HEK293 (cell line): ENCODE measurements around the gene DEDD.

Experiments
- CTCF ChIA-PET: fragments of 350-600 bp; formaldehyde crosslinking; extraction: SDS; loops from one replicate; lab custom pipeline; 2021; ENCODE audit warnings: antibody characterized with exemption; lab: Yijun Ruan, JAX
- POLR2A ChIA-PET: fragments of 300-600 bp; formaldehyde crosslinking; extraction: SDS; loops from one replicate; lab custom pipeline; 2020; ENCODE audit warnings: antibody characterized with exemption, inconsistent platforms; lab: Yijun Ruan, JAX
- H3K27ac ChIP-seq: fragments of 200-500 bp; sonication (Bioruptor generic); 2 replicates; pipeline ENCODE4 v1.5.1; 2014; ENCODE audit warnings: low read depth, low read length, control low read depth, inconsistent platforms; ENCODE audit errors: extremely low read depth
- H3K36me3 ChIP-seq, 2 experiments: fragments of 200-500 bp in 1 of 2; sonication (Bioruptor generic) in 1 of 2; 1 replicate in 1 of 2; 2 replicates in 1 of 2; pipeline ENCODE4 v1.5.1; 2014 to 2017; ENCODE audit warnings: inconsistent platforms in 2 of 2, low read length in 2 of 2; ENCODE audit not compliant: control insufficient read depth in 2 of 2, insufficient read depth in 1 of 2
- H3K4me1 ChIP-seq: fragments of 200-500 bp; sonication (Bioruptor generic); 2 replicates; pipeline ENCODE4 v1.5.1; 2014; ENCODE audit warnings: mild to moderate bottlenecking, low read length, inconsistent platforms; ENCODE audit not compliant: control insufficient read depth, insufficient read depth
- H3K4me3 ChIP-seq: 2 replicates; pipeline ENCODE4 v1.5.1; 2011; ENCODE audit warnings: low read depth, mild to moderate bottlenecking, control low read depth, low read length, moderate library complexity
- H3K9me3 ChIP-seq: fragments of 200-500 bp; sonication (Bioruptor generic); 2 replicates; pipeline ENCODE4 v1.5.1; 2014; ENCODE audit warnings: low read depth, low read length, inconsistent platforms; ENCODE audit not compliant: control insufficient read depth, insufficient read depth
- EGR2 ChIP-seq: fragments of 450-650 bp; formaldehyde crosslinking; IDR thresholded peaks from 2 replicates; pipeline ENCODE4 v1.5.1; 2016; ENCODE audit warnings: low read depth, missing biosample characterization, missing genetic modification characterization
- GLI2 ChIP-seq: fragments of 450-650 bp; formaldehyde crosslinking; IDR thresholded peaks from 2 replicates; pipeline ENCODE4; 2017; ENCODE audit warnings: missing biosample characterization, missing genetic modification characterization, low read depth, borderline replicate concordance
- MZF1 ChIP-seq: fragments of 450-650 bp; formaldehyde crosslinking; IDR thresholded peaks from 2 replicates; pipeline ENCODE4 v1.5.1; 2017; ENCODE audit warnings: missing biosample characterization, missing genetic modification characterization, borderline replicate concordance
- PRDM1 ChIP-seq: fragments of 450-650 bp; formaldehyde crosslinking; IDR thresholded peaks from 2 replicates; pipeline ENCODE4; 2016; ENCODE audit warnings: missing biosample characterization, missing genetic modification characterization
- SCRT2 ChIP-seq: fragments of 450-650 bp; formaldehyde crosslinking; IDR thresholded peaks from 2 replicates; pipeline ENCODE4 v1.5.1; 2016; ENCODE audit warnings: missing biosample characterization, missing genetic modification characterization
- SETDB1 ChIP-seq: IDR thresholded peaks from one replicate; pipeline ENCODE4 v1.6.1; 2017; ENCODE audit warnings: mild to moderate bottlenecking, low read length, moderate library complexity, mixed read lengths; ENCODE audit not compliant: insufficient read length
- ZBTB20 ChIP-seq: fragments of 450-650 bp; formaldehyde crosslinking; IDR thresholded peaks from 2 replicates; pipeline ENCODE4 v1.5.1; 2016; ENCODE audit warnings: missing biosample characterization, missing genetic modification characterization
- ZFHX2 ChIP-seq: fragments of 450-650 bp; formaldehyde crosslinking; conservative IDR thresholded peaks from 2 replicates; pipeline ENCODE4 v1.5.1; 2016; ENCODE audit warnings: missing biosample characterization, missing genetic modification characterization
- ZNF146 ChIP-seq: fragments of 450-650 bp; formaldehyde crosslinking; IDR thresholded peaks from 2 replicates; pipeline ENCODE4 v1.5.1; 2016; ENCODE audit warnings: missing biosample characterization, missing genetic modification characterization
- ZNF169 ChIP-seq: fragments of 450-650 bp; formaldehyde crosslinking; IDR thresholded peaks from 2 replicates; pipeline ENCODE4 v1.5.1; 2016; ENCODE audit warnings: missing biosample characterization, missing genetic modification characterization
- ZNF211 ChIP-seq: fragments of 450-650 bp; formaldehyde crosslinking; IDR thresholded peaks from 2 replicates; pipeline ENCODE4 v1.5.1; 2016; ENCODE audit warnings: low read depth, missing biosample characterization, missing genetic modification characterization
- ZNF335 ChIP-seq: fragments of 450-650 bp; formaldehyde crosslinking; conservative IDR thresholded peaks from 2 replicates; pipeline ENCODE4 v1.5.1; 2016; ENCODE audit warnings: missing biosample characterization, missing genetic modification characterization
- ZNF416 ChIP-seq: fragments of 450-650 bp; formaldehyde crosslinking; IDR thresholded peaks from 2 replicates; pipeline ENCODE4 v1.5.1; 2016; ENCODE audit warnings: missing biosample characterization, missing genetic modification characterization
- ZNF629 ChIP-seq: fragments of 450-650 bp; formaldehyde crosslinking; IDR thresholded peaks from 2 replicates; pipeline ENCODE4 v1.5.1; 2017; ENCODE audit warnings: missing biosample characterization, missing genetic modification characterization
- ZNF658 ChIP-seq: fragments of 450-650 bp; formaldehyde crosslinking; IDR thresholded peaks from 2 replicates; pipeline ENCODE4; 2016; ENCODE audit warnings: missing biosample characterization, missing genetic modification characterization
- ZNF670 ChIP-seq: fragments of 450-650 bp; formaldehyde crosslinking; IDR thresholded peaks from 2 replicates; pipeline ENCODE4 v1.5.1; 2016; ENCODE audit warnings: missing biosample characterization, missing genetic modification characterization, low read depth
- ZNF677 ChIP-seq: fragments of 450-650 bp; IDR thresholded peaks from 2 replicates; pipeline ENCODE4 v1.5.0; 2018; ENCODE audit warnings: missing biosample characterization, mild to moderate bottlenecking, missing genetic modification characterization, moderate library complexity
- TF ChIP-seq, protein P1 (sequence below): sonication (generic); formaldehyde crosslinking; IDR thresholded peaks from 2 replicates; pipeline ENCODE4 v1.8.1; 2022; ENCODE audit warnings: mild to moderate bottlenecking, moderate library complexity, missing genetic modification reagents
- TF ChIP-seq, protein P2 (sequence below): fragments of 450-650 bp; formaldehyde crosslinking; IDR thresholded peaks from 2 replicates; pipeline ENCODE4 v1.5.1; 2016; ENCODE audit warnings: missing biosample characterization, missing genetic modification characterization
- TF ChIP-seq, protein P3 (sequence below): fragments of 450-650 bp; formaldehyde crosslinking; IDR thresholded peaks from 2 replicates; pipeline ENCODE4 v1.5.1; 2016; ENCODE audit warnings: missing biosample characterization, missing genetic modification characterization
- TF ChIP-seq, protein P4 (sequence below): fragments of 450-650 bp; formaldehyde crosslinking; IDR thresholded peaks from 2 replicates; pipeline ENCODE4 v1.5.1; 2017; ENCODE audit warnings: missing biosample characterization, missing genetic modification characterization
- TF ChIP-seq, protein P5 (sequence below): fragments of 450-650 bp; formaldehyde crosslinking; IDR thresholded peaks from 2 replicates; pipeline ENCODE4 v1.5.1; 2016; ENCODE audit warnings: missing biosample characterization, missing genetic modification characterization
- TF ChIP-seq, protein P6 (sequence below): fragments of 450-650 bp; formaldehyde crosslinking; IDR thresholded peaks from 2 replicates; pipeline ENCODE4 v1.5.1; 2017; ENCODE audit warnings: missing biosample characterization, missing genetic modification characterization

The DEDD gene

DNA sequence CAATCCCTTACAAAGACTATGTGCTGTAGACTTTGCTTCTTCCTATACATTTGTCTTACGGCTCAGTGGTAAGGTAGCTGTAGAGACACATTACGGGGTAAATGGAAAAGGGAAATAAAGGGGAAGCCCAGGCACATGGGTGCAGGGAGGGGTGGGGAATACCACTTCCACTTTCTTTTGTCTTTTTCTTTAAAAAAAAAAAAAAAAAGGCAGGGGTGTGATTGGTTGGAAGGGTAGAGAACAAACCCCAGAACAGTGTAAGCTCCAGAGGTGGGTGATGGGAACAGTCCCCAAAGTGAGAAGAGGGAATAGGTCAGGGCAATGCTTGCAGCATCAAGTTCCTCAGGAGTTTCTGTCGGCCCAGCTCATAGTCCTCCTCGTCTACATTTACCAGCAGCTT lies 10.6 kb downstream of the DEDD start (continued):
- no peak for TF ChIP-seq ZBTB20
- TF ChIP-seq ZNF670 (tag by site-specific recombination): no peak
- TF ChIP-seq ZNF211 (tag by site-specific recombination): no peak
- TF ChIP-seq, all 188 proteins: peak for 0

DNA sequence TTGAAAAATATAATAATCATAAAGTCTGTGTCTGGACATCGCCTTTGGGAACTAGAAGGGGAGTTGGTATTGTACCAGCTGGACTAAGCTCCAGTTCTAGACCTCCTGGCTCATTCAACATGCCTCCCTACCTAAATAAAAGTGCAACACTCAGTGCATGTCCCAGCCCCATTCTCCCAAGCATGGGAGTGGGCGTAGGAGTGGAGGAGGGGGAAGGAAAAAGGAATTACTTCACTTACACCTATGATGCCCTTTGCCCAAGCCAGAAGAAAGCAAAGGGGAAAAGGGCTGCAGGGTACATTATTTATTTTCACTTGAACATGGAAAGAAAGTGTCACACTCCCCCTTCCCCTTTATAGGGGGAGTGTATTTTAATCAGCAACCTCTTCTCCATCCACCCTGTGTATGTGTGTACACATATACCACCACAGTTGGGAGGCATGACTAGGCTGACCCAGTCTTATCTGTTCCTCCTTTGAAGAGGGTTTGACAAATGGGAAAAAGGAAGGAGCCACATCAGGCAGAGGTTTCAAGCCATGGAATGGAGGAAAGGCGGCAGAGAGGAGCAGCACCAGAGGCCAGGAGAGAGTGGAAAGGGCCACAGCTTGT lies 11.3 kb downstream of the DEDD start:
- Histone ChIP-seq H3K36me3 (peaks cover 20 to 73% of the 10 kb centered on the region in 2 experiments), H3K9me3 (no peaks in the 10 kb centered on the region), H3K27ac (no peak overlapping the region), H3K4me1 (peaks cover 7% of the 10 kb centered on the region), H3K4me3 (no peak overlapping the region)
- CTCF ChIA-PET: interaction anchor here (0.5 to 1.0 kb wide), 4 partner anchors 18 to 44 kb away, joined by 3 read pairs; partner anchors contain the start of gene KLHDC9
- POLR2A ChIA-PET: interaction anchor here (0.7 to 1.0 kb wide), 2 partner anchors 9 to 75 kb away, joined by 3 read pairs; partner anchors contain the start of gene USF1
- TF ChIP-seq PRDM1 (tag by site-specific recombination) (0 out of 2 replicates have a peak, but pooled peaks have one; percentile 11), ZFHX2 (peak; percentile 65), MZF1 (no peak), ZNF335 (tag by site-specific recombination) (no peak), ZNF629 (tag by site-specific recombination) (no peak), ZNF416 (tag by site-specific recombination) (no peak), SCRT2 (tag by site-specific recombination) (no peak), ZNF169 (tag by site-specific recombination) (no peak), ZNF211 (tag by site-specific recombination) (no peak), SETDB1 (no peak), ZNF677 (no peak), EGR2 (0 out of 2 replicates have a peak, but pooled peaks have one; percentile 32), ZNF146 (tag by site-specific recombination) (no peak), GLI2 (tag by site-specific recombination) (no peak), ZNF658 (tag by site-specific recombination) (no peak)
- TF ChIP-seq, protein P1, sequence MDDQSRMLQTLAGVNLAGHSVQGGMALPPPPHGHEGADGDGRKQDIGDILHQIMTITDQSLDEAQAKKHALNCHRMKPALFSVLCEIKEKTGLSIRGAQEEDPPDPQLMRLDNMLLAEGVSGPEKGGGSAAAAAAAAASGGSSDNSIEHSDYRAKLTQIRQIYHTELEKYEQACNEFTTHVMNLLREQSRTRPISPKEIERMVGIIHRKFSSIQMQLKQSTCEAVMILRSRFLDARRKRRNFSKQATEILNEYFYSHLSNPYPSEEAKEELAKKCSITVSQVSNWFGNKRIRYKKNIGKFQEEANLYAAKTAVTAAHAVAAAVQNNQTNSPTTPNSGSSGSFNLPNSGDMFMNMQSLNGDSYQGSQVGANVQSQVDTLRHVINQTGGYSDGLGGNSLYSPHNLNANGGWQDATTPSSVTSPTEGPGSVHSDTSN (CRISPR knock-in tag): no peak
- TF ChIP-seq, protein P2, sequence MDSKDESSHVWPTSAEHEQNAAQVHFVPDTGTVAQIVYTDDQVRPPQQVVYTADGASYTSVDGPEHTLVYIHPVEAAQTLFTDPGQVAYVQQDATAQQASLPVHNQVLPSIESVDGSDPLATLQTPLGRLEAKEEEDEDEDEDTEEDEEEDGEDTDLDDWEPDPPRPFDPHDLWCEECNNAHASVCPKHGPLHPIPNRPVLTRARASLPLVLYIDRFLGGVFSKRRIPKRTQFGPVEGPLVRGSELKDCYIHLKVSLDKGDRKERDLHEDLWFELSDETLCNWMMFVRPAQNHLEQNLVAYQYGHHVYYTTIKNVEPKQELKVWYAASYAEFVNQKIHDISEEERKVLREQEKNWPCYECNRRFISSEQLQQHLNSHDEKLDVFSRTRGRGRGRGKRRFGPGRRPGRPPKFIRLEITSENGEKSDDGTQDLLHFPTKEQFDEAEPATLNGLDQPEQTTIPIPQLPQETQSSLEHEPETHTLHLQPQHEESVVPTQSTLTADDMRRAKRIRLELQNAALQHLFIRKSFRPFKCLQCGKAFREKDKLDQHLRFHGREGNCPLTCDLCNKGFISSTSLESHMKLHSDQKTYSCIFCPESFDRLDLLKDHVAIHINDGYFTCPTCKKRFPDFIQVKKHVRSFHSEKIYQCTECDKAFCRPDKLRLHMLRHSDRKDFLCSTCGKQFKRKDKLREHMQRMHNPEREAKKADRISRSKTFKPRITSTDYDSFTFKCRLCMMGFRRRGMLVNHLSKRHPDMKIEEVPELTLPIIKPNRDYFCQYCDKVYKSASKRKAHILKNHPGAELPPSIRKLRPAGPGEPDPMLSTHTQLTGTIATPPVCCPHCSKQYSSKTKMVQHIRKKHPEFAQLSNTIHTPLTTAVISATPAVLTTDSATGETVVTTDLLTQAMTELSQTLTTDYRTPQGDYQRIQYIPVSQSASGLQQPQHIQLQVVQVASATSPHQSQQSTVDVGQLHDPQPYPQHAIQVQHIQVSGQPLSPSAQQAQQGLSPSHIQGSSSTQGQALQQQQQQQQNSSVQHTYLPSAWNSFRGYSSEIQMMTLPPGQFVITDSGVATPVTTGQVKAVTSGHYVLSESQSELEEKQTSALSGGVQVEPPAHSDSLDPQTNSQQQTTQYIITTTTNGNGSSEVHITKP: no peak
- TF ChIP-seq, protein P3, sequence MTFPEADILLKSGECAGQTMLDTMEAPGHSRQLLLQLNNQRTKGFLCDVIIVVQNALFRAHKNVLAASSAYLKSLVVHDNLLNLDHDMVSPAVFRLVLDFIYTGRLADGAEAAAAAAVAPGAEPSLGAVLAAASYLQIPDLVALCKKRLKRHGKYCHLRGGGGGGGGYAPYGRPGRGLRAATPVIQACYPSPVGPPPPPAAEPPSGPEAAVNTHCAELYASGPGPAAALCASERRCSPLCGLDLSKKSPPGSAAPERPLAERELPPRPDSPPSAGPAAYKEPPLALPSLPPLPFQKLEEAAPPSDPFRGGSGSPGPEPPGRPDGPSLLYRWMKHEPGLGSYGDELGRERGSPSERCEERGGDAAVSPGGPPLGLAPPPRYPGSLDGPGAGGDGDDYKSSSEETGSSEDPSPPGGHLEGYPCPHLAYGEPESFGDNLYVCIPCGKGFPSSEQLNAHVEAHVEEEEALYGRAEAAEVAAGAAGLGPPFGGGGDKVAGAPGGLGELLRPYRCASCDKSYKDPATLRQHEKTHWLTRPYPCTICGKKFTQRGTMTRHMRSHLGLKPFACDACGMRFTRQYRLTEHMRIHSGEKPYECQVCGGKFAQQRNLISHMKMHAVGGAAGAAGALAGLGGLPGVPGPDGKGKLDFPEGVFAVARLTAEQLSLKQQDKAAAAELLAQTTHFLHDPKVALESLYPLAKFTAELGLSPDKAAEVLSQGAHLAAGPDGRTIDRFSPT (tag by site-specific recombination): no peak
- TF ChIP-seq, protein P4, sequence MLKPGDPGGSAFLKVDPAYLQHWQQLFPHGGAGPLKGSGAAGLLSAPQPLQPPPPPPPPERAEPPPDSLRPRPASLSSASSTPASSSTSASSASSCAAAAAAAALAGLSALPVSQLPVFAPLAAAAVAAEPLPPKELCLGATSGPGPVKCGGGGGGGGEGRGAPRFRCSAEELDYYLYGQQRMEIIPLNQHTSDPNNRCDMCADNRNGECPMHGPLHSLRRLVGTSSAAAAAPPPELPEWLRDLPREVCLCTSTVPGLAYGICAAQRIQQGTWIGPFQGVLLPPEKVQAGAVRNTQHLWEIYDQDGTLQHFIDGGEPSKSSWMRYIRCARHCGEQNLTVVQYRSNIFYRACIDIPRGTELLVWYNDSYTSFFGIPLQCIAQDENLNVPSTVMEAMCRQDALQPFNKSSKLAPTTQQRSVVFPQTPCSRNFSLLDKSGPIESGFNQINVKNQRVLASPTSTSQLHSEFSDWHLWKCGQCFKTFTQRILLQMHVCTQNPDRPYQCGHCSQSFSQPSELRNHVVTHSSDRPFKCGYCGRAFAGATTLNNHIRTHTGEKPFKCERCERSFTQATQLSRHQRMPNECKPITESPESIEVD (tag by site-specific recombination): no peak
- TF ChIP-seq, protein P5, sequence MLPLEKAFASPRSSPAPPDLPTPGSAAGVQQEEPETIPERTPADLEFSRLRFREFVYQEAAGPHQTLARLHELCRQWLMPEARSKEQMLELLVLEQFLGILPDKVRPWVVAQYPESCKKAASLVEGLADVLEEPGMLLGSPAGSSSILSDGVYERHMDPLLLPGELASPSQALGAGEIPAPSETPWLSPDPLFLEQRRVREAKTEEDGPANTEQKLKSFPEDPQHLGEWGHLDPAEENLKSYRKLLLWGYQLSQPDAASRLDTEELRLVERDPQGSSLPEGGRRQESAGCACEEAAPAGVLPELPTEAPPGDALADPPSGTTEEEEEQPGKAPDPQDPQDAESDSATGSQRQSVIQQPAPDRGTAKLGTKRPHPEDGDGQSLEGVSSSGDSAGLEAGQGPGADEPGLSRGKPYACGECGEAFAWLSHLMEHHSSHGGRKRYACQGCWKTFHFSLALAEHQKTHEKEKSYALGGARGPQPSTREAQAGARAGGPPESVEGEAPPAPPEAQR (tag by site-specific recombination): no peak
- TF ChIP-seq, protein P6, sequence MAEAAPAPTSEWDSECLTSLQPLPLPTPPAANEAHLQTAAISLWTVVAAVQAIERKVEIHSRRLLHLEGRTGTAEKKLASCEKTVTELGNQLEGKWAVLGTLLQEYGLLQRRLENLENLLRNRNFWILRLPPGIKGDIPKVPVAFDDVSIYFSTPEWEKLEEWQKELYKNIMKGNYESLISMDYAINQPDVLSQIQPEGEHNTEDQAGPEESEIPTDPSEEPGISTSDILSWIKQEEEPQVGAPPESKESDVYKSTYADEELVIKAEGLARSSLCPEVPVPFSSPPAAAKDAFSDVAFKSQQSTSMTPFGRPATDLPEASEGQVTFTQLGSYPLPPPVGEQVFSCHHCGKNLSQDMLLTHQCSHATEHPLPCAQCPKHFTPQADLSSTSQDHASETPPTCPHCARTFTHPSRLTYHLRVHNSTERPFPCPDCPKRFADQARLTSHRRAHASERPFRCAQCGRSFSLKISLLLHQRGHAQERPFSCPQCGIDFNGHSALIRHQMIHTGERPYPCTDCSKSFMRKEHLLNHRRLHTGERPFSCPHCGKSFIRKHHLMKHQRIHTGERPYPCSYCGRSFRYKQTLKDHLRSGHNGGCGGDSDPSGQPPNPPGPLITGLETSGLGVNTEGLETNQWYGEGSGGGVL (tag by site-specific recombination): no peak
